GM21529 (cell line): ENCODE data around the gene NLRP14.
A peak's percentile ranks its signal among the peaks of the same experiment; 100 is the strongest.

Experiments
- ATAC-seq: cut with Tn5 transposase; IDR thresholded peaks from one replicate; pipeline ENCODE4 v1.9.1; 2021; ENCODE audit not compliant: unreplicated experiment

Gene NLRP14

GRCh38 chr11:7020183-7020917 lies at the start of gene NLRP14, which contains the start of gene ZNF214:
Gene NLRP14 (plus strand): TSS chr11:7020479. CDS start chr11:7038587, 18,108 bp downstream.
Gene ZNF214 (minus strand): TSS chr11:7020346. CDS start chr11:7002835, 17,511 bp downstream.
- peak; percentile 51 for ATAC-seq

- no peak for ATAC-seq
These were observed 40.9 kb upstream of the NLRP14 start for GRCh38 chr11:6979365-6979764.

- no peak for ATAC-seq
These were observed 33.8 kb upstream of the NLRP14 start for GRCh38 chr11:6986487-6986886.

GRCh38 chr11:6988506-6988905 lies 31.8 kb upstream of the NLRP14 start:
- ATAC-seq, result no peak

- no peak for ATAC-seq
These were observed 29.1 kb upstream of the NLRP14 start for GRCh38 chr11:6991227-6991626.

- ATAC-seq, result no peak
These were observed 28.3 kb upstream of the NLRP14 start for GRCh38 chr11:6992026-6992425.

GRCh38 chr11:6992457-6993417 lies 27.5 kb upstream of the NLRP14 start:
- ATAC-seq, result no peak

- ATAC-seq, result no peak
These were observed 24.6 kb upstream of the NLRP14 start for GRCh38 chr11:6995703-6996102.

GRCh38 chr11:7004482-7004881 lies 15.8 kb upstream of the NLRP14 start:
- no peak for ATAC-seq

- ATAC-seq, result no peak
These were observed 6.2 kb upstream of the NLRP14 start for GRCh38 chr11:7014118-7014517.

GRCh38 chr11:7016011-7016410 lies 4.3 kb upstream of the NLRP14 start:
- ATAC-seq, result no peak

GRCh38 chr11:7019500-7020182 lies 638 bp upstream of the NLRP14 start:
- peak; percentile 16 for ATAC-seq

- ATAC-seq, result no peak
These were observed 1.0 kb downstream of the NLRP14 start for GRCh38 chr11:7021318-7021717.

- ATAC-seq, result no peak
These were observed 7.9 kb downstream of the NLRP14 start for GRCh38 chr11:7028141-7028540.

- no peak for ATAC-seq
These were observed 10.6 kb downstream of the NLRP14 start for GRCh38 chr11:7030836-7031235.

- ATAC-seq, result no peak
These were observed 11.2 kb downstream of the NLRP14 start for GRCh38 chr11:7031471-7031871.

GRCh38 chr11:7032692-7033091 lies 12.4 kb downstream of the NLRP14 start:
- ATAC-seq, result no peak

GRCh38 chr11:7034019-7034418 lies 13.7 kb downstream of the NLRP14 start:
- ATAC-seq, result no peak

- no peak for ATAC-seq
These were observed 26.3 kb downstream of the NLRP14 start for GRCh38 chr11:7046474-7047175.

- ATAC-seq, result no peak
These were observed 29.9 kb downstream of the NLRP14 start for GRCh38 chr11:7050191-7050590.
